Measurements from ENCODE around the gene PRPF6. TPM values are rescaled to one million over a fixed set of nuclear protein-coding genes. Genes with fewer than 3 reads are reported as not detected.

Gene PRPF6
- polyA plus RNA-seq, 1 experiment = 38.5 TPM

DNA sequence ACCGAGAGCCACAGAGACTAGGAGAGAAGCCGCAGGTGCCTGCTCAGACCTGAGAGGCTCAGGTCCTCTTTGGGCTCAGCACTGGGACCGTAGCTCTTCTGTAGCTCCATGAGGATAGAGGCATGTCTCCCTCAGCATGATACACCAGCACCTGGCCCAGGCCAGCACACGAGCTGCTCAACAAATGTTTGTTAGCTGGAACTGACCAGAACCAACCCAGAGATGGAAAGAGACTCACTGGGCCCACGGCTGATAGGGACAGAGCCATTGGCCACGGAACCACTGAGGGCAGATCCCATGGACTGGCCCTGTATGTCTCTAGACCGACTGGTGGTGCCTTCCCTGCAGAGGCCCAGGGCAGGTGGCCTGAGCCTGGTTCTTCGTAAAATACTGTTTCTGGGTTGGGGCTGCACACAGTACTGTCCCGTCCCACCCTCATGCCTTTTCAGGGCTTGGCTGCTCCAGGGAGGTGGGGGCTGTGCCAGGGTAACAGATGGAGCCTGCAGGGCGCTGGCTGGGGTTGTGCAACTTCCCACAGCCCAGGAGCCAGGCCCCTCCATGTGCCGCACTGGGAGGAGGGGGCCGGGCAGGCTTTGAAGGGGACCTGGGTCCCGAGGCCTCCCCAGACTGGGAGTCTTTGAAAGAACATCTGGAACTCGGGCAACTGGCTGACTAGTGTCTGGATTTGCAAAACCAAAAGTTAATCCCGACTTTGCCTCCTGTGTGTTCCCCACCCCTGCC, 60.3 kb downstream of the PRPF6 start:
- TF ChIP-seq, protein P1, sequence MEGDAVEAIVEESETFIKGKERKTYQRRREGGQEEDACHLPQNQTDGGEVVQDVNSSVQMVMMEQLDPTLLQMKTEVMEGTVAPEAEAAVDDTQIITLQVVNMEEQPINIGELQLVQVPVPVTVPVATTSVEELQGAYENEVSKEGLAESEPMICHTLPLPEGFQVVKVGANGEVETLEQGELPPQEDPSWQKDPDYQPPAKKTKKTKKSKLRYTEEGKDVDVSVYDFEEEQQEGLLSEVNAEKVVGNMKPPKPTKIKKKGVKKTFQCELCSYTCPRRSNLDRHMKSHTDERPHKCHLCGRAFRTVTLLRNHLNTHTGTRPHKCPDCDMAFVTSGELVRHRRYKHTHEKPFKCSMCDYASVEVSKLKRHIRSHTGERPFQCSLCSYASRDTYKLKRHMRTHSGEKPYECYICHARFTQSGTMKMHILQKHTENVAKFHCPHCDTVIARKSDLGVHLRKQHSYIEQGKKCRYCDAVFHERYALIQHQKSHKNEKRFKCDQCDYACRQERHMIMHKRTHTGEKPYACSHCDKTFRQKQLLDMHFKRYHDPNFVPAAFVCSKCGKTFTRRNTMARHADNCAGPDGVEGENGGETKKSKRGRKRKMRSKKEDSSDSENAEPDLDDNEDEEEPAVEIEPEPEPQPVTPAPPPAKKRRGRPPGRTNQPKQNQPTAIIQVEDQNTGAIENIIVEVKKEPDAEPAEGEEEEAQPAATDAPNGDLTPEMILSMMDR (IDR thresholded peaks at IDR 0.05; ENCODE audit: low read depth, low read length) = no peak
- ChIA-PET POLR2A (no interaction called here), CTCF (interaction anchor here (1.0 to 3.0 kb wide), 2 partner anchors 13 to 15 kb away, joined by 4 to 13 read pairs; no protein-coding TSS in a partner anchor)
- Histone ChIP-seq H3K4me3 (ENCODE audit: low read depth, low read length) (no peak overlapping the region), H3K27me3 (ENCODE audit: control insufficient read depth, insufficient read depth, low read length) (peaks cover 68% of the 10 kb centered on the region), H3K27ac (ENCODE audit: low read depth, low read length) (no peak overlapping the region), H3K9me3 (ENCODE audit: control insufficient read depth, insufficient read depth, low read length) (no peaks in the 10 kb centered on the region)
- no peak for DNase-seq (ENCODE audit: low read depth, low spot score)

- no peak overlapping the region for H3K4me3 ChIP-seq (ENCODE audit: low read depth, low read length)
- H3K27me3 ChIP-seq (ENCODE audit: control insufficient read depth, insufficient read depth, low read length) = peaks cover 71% of the 10 kb centered on the region
- TF ChIP-seq, protein P1 (IDR thresholded peaks at IDR 0.05; ENCODE audit: low read depth, low read length) = no peak
- no peak for DNase-seq (ENCODE audit: low read depth, low spot score)
- no peaks in the 10 kb centered on the region for H3K9me3 ChIP-seq (ENCODE audit: control insufficient read depth, insufficient read depth, low read length)
- H3K27ac ChIP-seq (ENCODE audit: low read depth, low read length) = no peak overlapping the region
- ChIA-PET POLR2A (no interaction called here), CTCF (no interaction called here)
Observed at GRCh38 chr20:64041781-64042053, 60.8 kb downstream of the PRPF6 start.

DNA sequence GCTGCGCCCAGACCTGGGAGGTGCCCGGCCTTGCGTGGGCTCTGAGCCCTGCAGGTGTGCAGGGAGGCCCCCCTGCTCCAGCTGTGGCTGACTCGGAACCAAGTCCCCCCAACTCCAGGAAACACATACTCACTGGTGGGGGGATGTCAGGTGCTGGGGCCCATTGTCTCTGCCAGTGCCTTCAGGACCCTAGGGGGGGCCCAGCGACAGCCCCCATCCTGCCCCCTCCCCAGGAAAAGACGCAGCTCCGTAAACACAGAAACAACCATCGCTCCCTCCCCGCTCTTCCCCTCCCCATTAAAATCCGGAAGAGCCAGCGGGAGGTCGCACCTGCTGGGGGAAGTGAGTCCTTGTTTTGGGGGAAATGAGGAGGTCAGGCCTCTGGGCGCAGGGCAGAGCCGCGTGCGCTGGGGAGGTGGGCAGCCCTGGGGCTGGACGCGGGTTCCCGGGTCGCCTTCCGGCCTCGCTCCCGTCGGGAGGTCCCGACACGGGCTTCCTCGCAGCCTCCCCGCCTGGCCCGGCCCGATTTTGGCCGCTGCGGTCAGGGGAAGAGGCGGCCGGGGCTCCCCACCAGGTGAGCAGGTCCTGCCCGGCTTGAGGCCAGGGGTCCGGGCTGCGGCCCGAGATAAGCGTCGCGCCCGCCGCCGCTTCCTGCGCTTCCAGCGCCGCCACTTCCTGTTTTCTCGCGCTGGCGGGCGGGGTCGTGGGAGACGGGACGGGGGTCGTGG, 61.3 kb downstream of the PRPF6 start:
- ChIA-PET CTCF (no interaction called here), POLR2A (no interaction called here)
- TF ChIP-seq, protein P1 (IDR thresholded peaks at IDR 0.05; ENCODE audit: low read depth, low read length) = no peak
- Histone ChIP-seq H3K4me3 (ENCODE audit: low read depth, low read length) (peak overlapping the region; percentile 42), H3K9me3 (ENCODE audit: control insufficient read depth, insufficient read depth, low read length) (no peaks in the 10 kb centered on the region), H3K27me3 (ENCODE audit: control insufficient read depth, insufficient read depth, low read length) (peaks cover 73% of the 10 kb centered on the region), H3K27ac (ENCODE audit: low read depth, low read length) (no peak overlapping the region)
- DNase-seq (ENCODE audit: low read depth, low spot score) = no peak

GRCh38 chr20:64043768-64044167, 62.8 kb downstream of the PRPF6 start:
- Histone ChIP-seq H3K4me3 (ENCODE audit: low read depth, low read length) (no peak overlapping the region), H3K27me3 (ENCODE audit: control insufficient read depth, insufficient read depth, low read length) (peaks cover 72% of the 10 kb centered on the region), H3K9me3 (ENCODE audit: control insufficient read depth, insufficient read depth, low read length) (no peaks in the 10 kb centered on the region; the same call in 1 of the 2 replicates), H3K27ac (ENCODE audit: low read depth, low read length) (no peak overlapping the region)
- ChIA-PET POLR2A (interaction anchor here (0.7 kb wide), 1 partner anchor 54 kb away, joined by 6 read pairs; no protein-coding TSS in a partner anchor), CTCF (interaction anchor here (1.1 kb wide), 1 partner anchor 14 kb away, joined by 4 read pairs; no protein-coding TSS in a partner anchor)
- DNase-seq (ENCODE audit: low read depth, low spot score) = no peak
- TF ChIP-seq, protein P1 (IDR thresholded peaks at IDR 0.05; ENCODE audit: low read depth, low read length) = no peak
